HG02885 (cell line): ENCODE measurements around the gene RASA3.
"Not testable (repeated sequence)": the region's sequence is repeated elsewhere in the genome, so short reads cannot be mapped to it uniquely, and the experiment has no call there.

Experiments
- ATAC-seq: cut with Tn5 transposase; IDR thresholded peaks from one replicate; pipeline ENCODE4 v1.9.1; 2021; ENCODE audit warnings: mild to moderate bottlenecking; ENCODE audit not compliant: unreplicated experiment, poor library complexity

RASA3 gene

GRCh38 chr13:114142640-114143490, 10.4 kb upstream of the RASA3 start:
- no peak for ATAC-seq

- ATAC-seq, result no peak
Observed at GRCh38 chr13:114142137-114142550, 9.7 kb upstream of the RASA3 start.

- no peak for ATAC-seq
Observed at GRCh38 chr13:114141261-114141996, 9.0 kb upstream of the RASA3 start.

GRCh38 chr13:114140906-114141250, 8.5 kb upstream of the RASA3 start:
- ATAC-seq, result no peak

GRCh38 chr13:114140131-114140905, 7.9 kb upstream of the RASA3 start:
- no peak for ATAC-seq

GRCh38 chr13:114136576-114136975, 4.2 kb upstream of the RASA3 start:
- ATAC-seq, result no peak

- no peak for ATAC-seq
Observed at GRCh38 chr13:114135731-114136171, 3.3 kb upstream of the RASA3 start.

GRCh38 chr13:114134944-114135610, 2.7 kb upstream of the RASA3 start:
- ATAC-seq, result no peak

GRCh38 chr13:114134111-114134943, 1.9 kb upstream of the RASA3 start:
- no peak for ATAC-seq

- not testable (repeated sequence) for ATAC-seq
Observed at GRCh38 chr13:114133552-114133951, 1.1 kb upstream of the RASA3 start.

GRCh38 chr13:114133126-114133525, 703 bp upstream of the RASA3 start:
- ATAC-seq, result not testable (repeated sequence)

- ATAC-seq, result peak; percentile 5
Observed at GRCh38 chr13:114131583-114132418, 622 bp downstream of the RASA3 start.

- ATAC-seq, result no peak
Observed at GRCh38 chr13:114130837-114131582, 1.4 kb downstream of the RASA3 start.

- no peak for ATAC-seq
Observed at GRCh38 chr13:114130131-114130836, 2.1 kb downstream of the RASA3 start.

- no peak for ATAC-seq
Observed at GRCh38 chr13:114129649-114130062, 2.8 kb downstream of the RASA3 start.

GRCh38 chr13:114128624-114129522, 3.5 kb downstream of the RASA3 start:
- peak; percentile 66 for ATAC-seq
